Gastrocnemius medialis (tissue), 4 donors: ENCODE measurements around the gene DAD1. TPM values are rescaled to one million over a fixed set of nuclear protein-coding genes. Genes with fewer than 3 reads are reported as not detected.

Experiments
- ATAC-seq, 2 donors: fragments of 150-250 bp; one replicate each; pipeline ENCODE4 v1.9.1; 2016
- DNase-seq, 2 donors: peaks; one replicate each; pipeline ENCODE4 v3.0.0-alpha.2; 2019
- H3K27ac ChIP-seq, 4 donors: fragments of 200-600 bp; sonication (generic); 1 replicate in 1 of 4; 2 replicates in 3 of 4; pipeline ENCODE4 v1.5.1; 2016 to 2018; ENCODE audit warnings: mild to moderate bottlenecking in 2 of 4, moderate library complexity in 1 of 4
- H3K27me3 ChIP-seq, 3 donors: fragments of 200-600 bp; sonication (generic) in 2 of 3; 1 replicate in 1 of 3; 2 replicates in 2 of 3; pipeline versions ENCODE4 v1.5.1 to v1.6.0; 2016 to 2019; ENCODE audit warnings: mild to moderate bottlenecking in 1 of 3, moderate library complexity in 1 of 3
- H3K36me3 ChIP-seq, 2 donors: fragments of 200-600 bp; sonication (generic) in 1 of 2; one replicate each; pipeline ENCODE4 v1.5.1; 2017 to 2018
- H3K4me1 ChIP-seq, 2 donors: fragments of 200-600 bp; sonication (generic) in 1 of 2; one replicate each; pipeline ENCODE4 v1.5.1; 2016 to 2017; ENCODE audit warnings: mild to moderate bottlenecking in 2 of 2
- H3K4me3 ChIP-seq, 4 donors: fragments of 200-600 bp; sonication (generic) in 3 of 4; 1 replicate in 1 of 4; 2 replicates in 3 of 4; pipeline ENCODE4 v1.5.1; 2016 to 2019; ENCODE audit warnings: mild to moderate bottlenecking in 2 of 4
- H3K9me3 ChIP-seq, 3 donors: fragments of 200-600 bp; sonication (generic) in 2 of 3; 1 replicate in 1 of 3; 2 replicates in 2 of 3; pipeline ENCODE4 v1.5.1; 2016 to 2019
- CTCF ChIP-seq, 5 experiments: fragments of 450-650 bp in 3 of 5; fragments of 200-600 bp in 2 of 5; sonication (generic) in 2 of 5; IDR thresholded peaks in 4 of 5; conservative IDR thresholded peaks in 1 of 5; 1 replicate in 4 of 5; 2 replicates in 1 of 5; pipeline ENCODE4 v1.5.1; 2016 to 2019; ENCODE audit warnings: antibody characterized with exemption in 5 of 5, mild to moderate bottlenecking in 3 of 5, moderate library complexity in 3 of 5
- POLR2A ChIP-seq, 2 donors: fragments of 450-650 bp; IDR thresholded peaks; one replicate each; pipeline ENCODE4 v1.6.1; 2017; ENCODE audit warnings: antibody characterized with exemption in 2 of 2, mild to moderate bottlenecking in 2 of 2, moderate library complexity in 2 of 2
- in situ Hi-C, 4 donors: fragments of 200-750 bp; cut with MboI; loops; one replicate each; pipeline versions ENCODE4 v1.15.0 to v1.8.0; 2017; ENCODE audit warnings: low sequenced_read_pairs in 4 of 4
- intact Hi-C: fragments of 100-400 bp; cut with DNase I; formaldehyde crosslinking; loops from one replicate; pipeline ENCODE4 v1.15.1; 2023; ENCODE audit warnings: low total_unique reads
- total RNA-seq, 4 donors: library from RNA; depleted of rRNA; stranded (reverse); fragments of >200 nt; gene quantifications; one replicate each; pipeline versions ENCODE4 v1.1.0 to v1.2.3, GENCODE V29; 2016

Gene DAD1
- total RNA-seq, 4 donors from 2014 or later = 155 to 257 (median 209) TPM

- no peaks in the 10 kb centered on the region for H3K9me3 ChIP-seq
- in situ Hi-C loops = loop anchor here in 3 of 4 donors (25.0 kb wide), 3 partner anchors 700 to 975 kb away; partner anchors contain the start of genes HOMEZ (in 2 of the 3), AP1G2 (in 1 of the 3), BCL2L2 (in 1 of the 3) and PABPN1 (in 1 of the 3)
- no peak for ATAC-seq
- no peak overlapping the region for H3K4me3 ChIP-seq
- TF ChIP-seq POLR2A (IDR thresholded peaks at IDR 0.05) = no peak
- TF ChIP-seq CTCF (IDR thresholded peaks at IDR 0.05 in 4 of 5, conservative IDR thresholded peaks at IDR 0.05 in 1 of 5) = no peak
- peaks cover 27 to 35% of the 10 kb centered on the region in 2 donors for H3K4me1 ChIP-seq
- intact Hi-C loops = loop anchor here (5.0 kb wide), 1 partner anchor 1905 kb away; the partner anchor contains the start of gene RNASE4
- H3K27me3 ChIP-seq = no peaks in the 10 kb centered on the region
- no peaks in the 10 kb centered on the region for H3K36me3 ChIP-seq
- peak overlapping the region in 1 of 4 donors; percentile 24 for H3K27ac ChIP-seq
- DNase-seq = no peak
These were observed 1.8 kb downstream of the DAD1 start for GRCh38 chr14:22587247-22587646.

- peaks cover 19 to 26% of the 10 kb centered on the region in 2 donors for H3K4me1 ChIP-seq
- H3K9me3 ChIP-seq = no peaks in the 10 kb centered on the region
- TF ChIP-seq CTCF (IDR thresholded peaks at IDR 0.05 in 4 of 5, conservative IDR thresholded peaks at IDR 0.05 in 1 of 5) (no peak), POLR2A (IDR thresholded peaks at IDR 0.05) (no peak)
- H3K36me3 ChIP-seq = no peaks in the 10 kb centered on the region
- no peak overlapping the region for H3K27ac ChIP-seq
- H3K27me3 ChIP-seq = no peaks in the 10 kb centered on the region
- in situ Hi-C loops = loop anchor here in 3 of 4 donors (25.0 kb wide), 3 partner anchors 703 to 978 kb away; partner anchors contain the start of genes HOMEZ (in 2 of the 3), AP1G2 (in 1 of the 3), BCL2L2 (in 1 of the 3) and PABPN1 (in 1 of the 3)
- intact Hi-C loops = no loop called here
- no peak for ATAC-seq
- no peak overlapping the region for H3K4me3 ChIP-seq
- no peak for DNase-seq
These were observed 5.0 kb downstream of the DAD1 start for GRCh38 chr14:22583994-22584393.

- intact Hi-C loops = no loop called here
- ATAC-seq = no peak
These were observed 8.4 kb downstream of the DAD1 start for GRCh38 chr14:22580625-22581024.

GRCh38 chr14:22579881-22580280, 9.1 kb downstream of the DAD1 start:
- intact Hi-C loops = no loop called here

More at GRCh38 chr14:22580625-22581024, 8.4 kb downstream of the DAD1 start:
- peaks cover 4 to 8% of the 10 kb centered on the region in 2 donors for H3K4me1 ChIP-seq
- no peak for TF ChIP-seq POLR2A (IDR thresholded peaks at IDR 0.05)
- TF ChIP-seq CTCF (IDR thresholded peaks at IDR 0.05 in 4 of 5, conservative IDR thresholded peaks at IDR 0.05 in 1 of 5) = no peak
- DNase-seq = no peak
- H3K27me3 ChIP-seq = no peaks in the 10 kb centered on the region
- H3K27ac ChIP-seq = no peak overlapping the region
- in situ Hi-C loops = loop anchor here in 3 of 4 donors (25.0 kb wide), 3 partner anchors 707 to 982 kb away; partner anchors contain the start of genes HOMEZ (in 2 of the 3), AP1G2 (in 1 of the 3), BCL2L2 (in 1 of the 3) and PABPN1 (in 1 of the 3)
- H3K36me3 ChIP-seq = no peaks in the 10 kb centered on the region
- no peaks in the 10 kb centered on the region for H3K9me3 ChIP-seq
- no peak overlapping the region for H3K4me3 ChIP-seq

More at GRCh38 chr14:22579881-22580280, 9.1 kb downstream of the DAD1 start:
- in situ Hi-C loops = loop anchor here in 3 of 4 donors (10.0 to 25.0 kb wide), 4 partner anchors 75 to 982 kb away; partner anchors contain the start of genes HOMEZ (in 2 of the 3), AP1G2 (in 1 of the 3), BCL2L2 (in 1 of the 3) and PABPN1 (in 1 of the 3)
- H3K27me3 ChIP-seq = no peaks in the 10 kb centered on the region
- no peak for ATAC-seq
- peaks cover 0 to 1% of the 10 kb centered on the region in 2 donors for H3K36me3 ChIP-seq
- H3K4me3 ChIP-seq = no peak overlapping the region
- TF ChIP-seq POLR2A (IDR thresholded peaks at IDR 0.05) (no peak), CTCF (IDR thresholded peaks at IDR 0.05 in 4 of 5, conservative IDR thresholded peaks at IDR 0.05 in 1 of 5) (no peak)
- no peak overlapping the region for H3K27ac ChIP-seq
- DNase-seq = no peak
- H3K9me3 ChIP-seq = no peaks in the 10 kb centered on the region
- H3K4me1 ChIP-seq = peaks cover 0 to 8% of the 10 kb centered on the region in 2 donors
